GM12801 (cell line): ENCODE measurements around the gene PLXNB3.

Experiments
- CTCF ChIP-seq: IDR thresholded peaks from one replicate; pipeline ENCODE4 v1.5.1; 2011; ENCODE audit warnings: control low read depth; ENCODE audit not compliant: insufficient read length; ENCODE audit errors: extremely low read depth

Gene PLXNB3

GRCh38 chrX:153773741-153774575 is 9.9 kb downstream of the PLXNB3 start:
- no peak for TF ChIP-seq CTCF

GRCh38 chrX:153774576-153775292 is 10.7 kb downstream of the PLXNB3 start:
- no peak for TF ChIP-seq CTCF

- no peak for TF ChIP-seq CTCF
Measured at GRCh38 chrX:153775293-153776119, 11.5 kb downstream of the PLXNB3 start.

- no peak for TF ChIP-seq CTCF
Measured at GRCh38 chrX:153776120-153776599, 12.1 kb downstream of the PLXNB3 start.

- no peak for TF ChIP-seq CTCF
Measured at GRCh38 chrX:153776611-153777045, 12.6 kb downstream of the PLXNB3 start.

GRCh38 chrX:153777261-153778090 is 13.4 kb downstream of the PLXNB3 start:
- no peak for TF ChIP-seq CTCF
